ENCODE results near the gene GLI3.

GLI3 gene

DNA sequence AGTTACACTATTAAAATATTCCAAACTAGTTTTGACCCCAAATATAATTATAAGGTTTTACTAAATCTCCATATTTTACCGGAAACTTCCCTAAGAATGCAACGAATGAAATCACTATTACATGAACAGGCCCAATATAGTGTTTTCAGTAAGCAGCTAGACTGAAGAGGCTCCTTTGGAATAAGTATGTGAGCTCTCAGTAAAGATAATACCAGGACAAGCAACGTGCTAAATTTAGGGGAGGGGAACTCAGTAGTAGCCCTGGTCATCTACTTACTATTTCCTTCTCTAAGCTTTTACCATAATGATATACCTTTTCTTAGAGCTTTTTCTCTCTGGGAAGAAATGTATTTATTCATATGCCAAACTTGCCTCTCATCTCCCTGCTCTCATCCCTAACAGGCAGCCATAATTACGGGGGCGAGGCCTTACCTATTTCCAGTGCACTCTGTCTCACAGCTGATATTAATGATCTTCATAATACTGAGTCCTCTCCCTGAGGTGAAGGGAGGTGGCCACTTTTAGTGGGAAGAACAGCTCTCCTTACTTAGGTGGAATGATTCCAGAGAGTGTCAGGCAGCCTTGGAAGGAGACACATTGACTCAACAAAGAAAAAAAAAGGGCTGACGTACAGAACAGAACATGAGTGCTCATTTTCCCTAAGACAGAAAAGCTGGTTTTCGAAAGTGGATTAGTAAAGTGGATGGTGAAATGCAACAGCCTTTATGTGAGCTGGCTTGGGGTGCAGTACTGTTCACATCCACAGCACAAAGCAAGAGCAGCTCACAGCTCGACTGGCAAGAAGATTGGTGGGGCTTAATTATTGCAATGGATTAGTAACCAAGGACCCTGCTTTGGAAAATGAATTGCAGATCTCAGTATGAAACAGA is 165.4 kb downstream of the GLI3 start:
- DNase-seq: no peak

DNA sequence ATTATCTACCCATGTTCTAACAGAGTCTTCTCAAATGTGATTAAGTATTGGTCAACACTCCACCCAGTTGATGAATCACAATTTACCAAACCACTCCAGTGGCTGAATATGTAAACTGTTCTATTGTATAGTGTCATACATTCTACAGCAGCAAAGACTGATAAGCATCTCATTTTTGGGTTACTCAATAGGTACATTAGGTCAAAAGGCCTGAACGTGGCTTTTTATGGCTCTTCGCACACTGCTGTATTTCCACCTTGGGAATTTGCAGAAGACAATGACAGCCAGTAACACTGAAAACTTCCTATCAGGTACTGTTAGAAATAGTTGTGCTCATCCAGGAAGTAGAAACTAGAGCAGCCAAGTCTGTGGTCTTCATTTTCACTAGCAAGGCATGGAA is 166.9 kb downstream of the GLI3 start:
- no peak for DNase-seq

DNA sequence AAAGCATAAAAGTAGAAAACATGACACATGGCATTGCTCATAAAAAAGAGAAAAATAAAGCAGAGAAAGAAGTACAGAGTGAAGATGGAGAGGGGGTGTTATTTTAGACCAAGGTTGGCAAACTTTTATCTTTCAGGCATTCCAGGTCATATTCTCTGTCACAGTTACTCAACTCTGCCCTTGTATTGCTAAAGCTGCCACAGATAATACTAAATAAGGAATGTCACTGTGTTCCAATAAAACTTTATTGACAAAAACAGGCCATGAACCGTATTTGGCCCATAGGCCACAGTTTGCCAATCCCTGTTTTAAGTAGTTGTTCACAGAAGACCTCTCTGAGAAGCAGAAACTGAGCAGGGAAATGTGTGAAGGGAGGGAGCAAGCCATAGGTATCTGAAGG is 167.4 kb downstream of the GLI3 start:
- DNase-seq: no peak

DNA sequence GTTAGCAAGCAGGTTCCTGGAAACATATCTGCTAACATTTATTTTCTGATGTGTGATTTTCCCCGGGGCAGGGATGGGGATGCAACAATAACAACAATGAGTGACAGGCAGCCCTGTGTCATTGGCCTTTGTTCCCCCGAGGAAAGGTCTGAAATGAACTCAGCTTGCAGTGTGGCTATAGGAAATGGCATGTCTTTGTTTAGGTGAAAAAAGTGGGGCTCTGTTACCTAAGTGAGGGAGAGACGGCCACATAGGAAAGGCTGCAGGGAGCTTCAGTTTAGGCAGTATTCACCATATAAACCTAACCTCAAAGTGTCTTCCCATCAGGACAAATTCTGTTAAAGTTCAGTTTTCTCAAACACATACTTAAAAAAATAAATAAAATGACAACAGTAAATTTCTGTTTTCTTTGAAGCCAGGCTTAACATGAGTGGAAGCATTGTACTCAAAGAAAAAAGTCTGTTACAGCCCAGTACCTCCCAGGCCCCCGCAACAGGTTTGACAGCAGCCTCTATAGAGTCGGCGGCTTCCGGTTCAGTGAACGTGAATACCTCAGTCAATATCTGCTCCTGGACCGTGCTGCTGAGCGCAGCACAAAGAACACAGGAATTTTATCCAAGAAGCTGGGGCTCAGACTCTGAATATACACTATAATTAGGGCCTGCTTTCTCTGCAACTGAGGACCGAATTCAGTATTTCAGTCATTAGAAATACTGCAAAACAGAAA is 168.3 kb downstream of the GLI3 start:
- DNase-seq: no peak

DNA sequence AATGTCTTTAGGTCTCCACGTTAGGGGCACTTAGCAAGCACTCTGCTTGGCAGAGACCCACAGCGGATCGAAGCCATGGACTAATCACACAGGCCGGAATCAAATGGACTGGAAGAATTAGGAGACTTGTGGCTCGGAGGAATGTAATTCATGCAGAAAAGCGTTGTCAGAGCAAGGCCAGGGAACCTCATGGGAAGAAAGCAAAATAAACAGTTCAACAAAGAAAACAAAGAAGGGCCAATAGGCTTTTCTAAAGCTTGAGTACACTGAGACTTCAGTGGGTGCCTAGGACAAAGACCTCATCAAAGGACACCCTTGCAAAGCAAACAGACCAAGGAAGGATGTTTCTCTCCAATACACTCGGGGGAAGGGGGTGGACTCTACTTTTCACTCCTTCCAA is 171.1 kb downstream of the GLI3 start:
- DNase-seq: no peak

DNA sequence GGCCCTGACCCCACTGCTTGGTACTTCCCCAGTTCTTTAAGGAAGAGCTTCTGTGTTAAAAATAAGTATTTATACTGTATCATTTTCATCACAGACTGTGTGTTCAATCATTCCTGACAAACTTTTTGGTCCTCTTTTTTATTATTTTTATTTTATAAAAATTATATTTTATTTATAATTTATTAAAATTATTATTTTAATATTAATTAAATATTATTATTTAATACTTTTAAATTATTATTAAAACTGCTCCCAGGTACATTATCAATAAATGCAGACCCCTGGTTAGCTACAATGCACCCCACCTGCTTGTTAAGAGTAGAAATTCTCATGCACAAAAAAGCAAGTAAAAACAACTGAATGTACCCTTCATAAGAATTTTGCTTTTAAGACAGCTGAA is 172.0 kb downstream of the GLI3 start:
- no peak for DNase-seq

DNA sequence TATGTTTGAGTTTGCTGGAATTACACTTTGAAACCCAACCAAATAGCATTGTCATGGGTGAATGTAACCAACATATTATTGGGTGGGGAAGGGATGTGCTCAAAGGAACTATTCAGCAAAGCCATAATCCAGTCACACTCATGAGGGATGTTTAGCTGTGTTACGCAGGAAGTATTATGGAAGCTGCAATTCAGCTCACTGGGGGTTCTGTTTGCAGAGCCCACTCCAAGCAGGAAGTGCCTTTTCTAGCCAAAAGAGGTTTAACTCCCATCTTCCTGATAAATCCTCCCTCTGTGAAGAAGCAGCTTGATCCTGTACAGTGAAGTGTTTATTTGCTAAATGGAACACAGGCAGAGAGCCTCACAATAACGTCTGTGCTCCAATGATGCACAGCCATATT is 172.5 kb downstream of the GLI3 start:
- DNase-seq: no peak

DNA sequence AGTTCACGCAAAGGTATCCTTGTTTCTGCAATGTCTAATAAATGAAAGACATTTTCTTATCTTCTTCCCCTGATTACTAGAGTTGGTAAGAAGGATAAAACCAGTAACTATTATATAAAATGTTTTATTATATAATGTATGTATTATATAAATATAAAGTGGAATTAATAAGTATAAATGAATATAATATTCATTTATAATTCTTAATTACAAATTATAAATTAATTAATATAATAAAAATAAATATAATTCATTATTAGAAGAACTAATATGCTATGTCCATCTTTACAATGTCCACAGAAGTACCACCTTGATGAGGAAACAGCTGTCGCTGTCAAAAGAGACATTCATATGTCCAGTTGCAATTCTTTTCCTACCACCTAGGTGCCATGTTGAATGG is 177.7 kb downstream of the GLI3 start:
- no peak for DNase-seq

DNA sequence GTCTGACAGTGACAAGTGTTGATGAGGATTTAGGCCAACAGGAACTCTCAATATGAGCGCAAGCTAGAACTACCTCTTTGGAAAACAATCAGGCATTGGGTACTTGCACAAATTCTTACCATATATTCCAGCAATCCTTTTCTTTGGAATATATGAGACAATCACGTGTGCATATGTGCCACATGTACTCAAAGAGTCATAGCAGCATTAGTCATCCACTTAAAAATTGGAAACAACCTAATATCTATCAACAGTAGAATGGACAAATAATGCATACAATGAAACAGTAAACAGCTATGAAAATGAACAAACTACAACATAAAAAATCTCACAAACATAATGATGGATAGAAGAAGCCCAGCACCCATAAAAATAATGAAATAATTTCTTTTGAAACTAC is 179.7 kb downstream of the GLI3 start:
- DNase-seq: no peak

DNA sequence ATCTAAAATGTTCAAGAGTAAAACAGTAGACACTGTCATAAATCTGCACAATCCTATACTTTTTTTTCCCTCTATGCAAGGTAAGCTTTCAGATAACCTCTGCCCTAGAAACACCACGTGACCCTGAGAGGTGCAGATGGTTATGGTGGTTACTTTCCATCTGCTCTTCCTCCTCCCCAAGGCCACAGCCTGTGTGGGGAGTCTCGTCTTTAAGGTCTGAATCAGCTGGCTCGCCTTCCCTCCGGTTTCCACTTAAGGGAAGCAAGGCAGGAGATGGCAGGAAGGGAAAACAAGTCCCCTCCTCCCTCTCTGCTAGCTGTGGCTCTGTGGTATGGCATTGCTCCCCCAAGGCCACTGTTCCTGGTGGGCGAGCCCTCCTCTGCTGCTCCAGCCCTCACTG is 181.8 kb downstream of the GLI3 start:
- DNase-seq: no peak

DNA sequence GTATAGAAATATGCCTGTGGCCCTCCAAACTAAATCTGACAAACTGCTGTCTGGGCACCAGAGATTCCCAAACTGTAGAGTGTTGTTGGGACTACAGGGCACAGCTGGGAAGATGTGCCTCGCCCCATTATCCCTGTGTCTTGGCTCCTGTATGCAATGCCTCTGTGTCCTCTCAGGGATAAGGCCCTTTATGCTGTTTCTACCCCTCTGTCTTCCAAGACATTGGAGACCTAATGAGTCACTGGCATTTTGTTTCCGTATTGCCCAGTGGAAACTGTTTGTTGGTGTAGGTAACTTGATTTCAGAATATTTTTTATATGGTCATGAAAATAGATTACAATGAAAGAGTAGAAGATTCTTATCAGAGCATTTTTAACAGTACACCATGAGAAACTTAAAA is 183.2 kb downstream of the GLI3 start:
- no peak for DNase-seq

DNA sequence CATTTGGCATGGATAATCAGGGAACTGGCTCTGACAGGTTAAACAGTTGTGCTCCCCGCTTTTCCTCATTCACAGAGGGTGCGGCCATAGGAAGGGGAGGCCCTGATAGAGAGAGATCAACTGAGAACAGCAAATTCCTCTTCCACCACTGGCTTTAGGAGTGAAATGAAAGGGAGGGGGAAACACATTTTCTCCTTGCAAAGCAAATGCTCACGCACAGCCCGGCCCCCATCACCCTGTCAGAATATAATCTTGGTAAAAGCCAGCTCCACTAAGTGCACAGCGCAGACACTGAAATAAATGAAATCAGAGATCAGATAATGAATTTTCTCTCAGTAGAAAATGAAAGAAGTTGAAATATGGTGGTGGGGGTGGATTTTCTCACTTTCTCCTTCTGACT is 187.2 kb downstream of the GLI3 start:
- no peak for DNase-seq

DNA sequence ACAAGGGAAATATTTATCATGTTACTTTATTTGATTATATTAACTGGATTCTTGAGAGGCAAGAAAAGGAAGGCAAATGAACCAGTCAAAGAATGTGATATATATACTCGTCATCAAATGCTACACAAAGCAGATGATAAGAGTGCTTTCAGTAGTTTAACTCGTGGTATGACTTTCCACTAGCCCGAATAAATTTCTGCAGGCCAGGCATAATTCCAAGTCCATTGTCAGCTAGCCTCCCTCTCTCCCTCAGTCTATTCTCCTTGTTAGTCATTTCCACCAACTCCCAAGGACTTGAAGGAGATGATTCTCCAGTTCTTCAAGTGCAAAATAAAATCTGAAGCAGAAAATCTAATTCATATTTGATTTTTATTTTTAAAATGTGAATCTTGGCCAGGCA is 190.5 kb downstream of the GLI3 start:
- no peak for DNase-seq

DNA sequence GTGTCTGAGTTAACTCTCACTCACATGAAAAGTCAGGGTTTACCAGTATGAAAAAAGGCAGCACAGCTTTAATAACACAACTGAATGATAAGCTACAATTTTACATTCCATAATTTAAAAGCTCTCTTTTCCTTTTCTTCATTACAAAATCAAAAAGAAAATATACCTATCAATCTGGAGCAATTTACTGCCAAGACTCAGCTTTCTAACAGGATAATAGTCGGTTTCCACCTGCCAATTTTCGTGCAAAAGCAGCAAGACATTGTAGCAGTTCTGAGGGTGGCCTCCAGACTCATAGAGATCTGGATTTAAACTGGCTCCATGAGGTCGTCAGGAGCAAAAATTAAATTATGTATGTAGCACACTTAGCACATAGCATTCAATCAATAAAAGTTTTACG is 191.0 kb downstream of the GLI3 start:
- DNase-seq: no peak

DNA sequence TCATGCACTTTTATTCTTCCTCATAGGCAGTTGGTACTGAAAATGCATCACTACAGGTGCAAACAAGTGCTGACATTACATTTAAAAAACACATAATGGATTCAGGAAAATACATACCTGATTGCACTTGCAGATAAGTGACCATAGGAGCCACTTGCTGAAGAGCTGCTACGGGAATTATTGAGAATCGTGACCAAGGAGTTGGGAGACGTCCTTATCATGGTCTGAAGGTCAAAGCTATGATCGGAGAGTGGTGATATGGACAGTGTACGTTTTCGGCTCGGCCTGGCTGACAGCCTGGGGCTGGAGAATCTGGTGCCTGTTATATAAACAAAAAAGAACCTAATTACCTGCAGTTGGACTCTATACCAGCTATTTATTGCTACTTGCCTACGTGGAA is 197.1 kb downstream of the GLI3 start:
- DNase-seq: no peak

DNA sequence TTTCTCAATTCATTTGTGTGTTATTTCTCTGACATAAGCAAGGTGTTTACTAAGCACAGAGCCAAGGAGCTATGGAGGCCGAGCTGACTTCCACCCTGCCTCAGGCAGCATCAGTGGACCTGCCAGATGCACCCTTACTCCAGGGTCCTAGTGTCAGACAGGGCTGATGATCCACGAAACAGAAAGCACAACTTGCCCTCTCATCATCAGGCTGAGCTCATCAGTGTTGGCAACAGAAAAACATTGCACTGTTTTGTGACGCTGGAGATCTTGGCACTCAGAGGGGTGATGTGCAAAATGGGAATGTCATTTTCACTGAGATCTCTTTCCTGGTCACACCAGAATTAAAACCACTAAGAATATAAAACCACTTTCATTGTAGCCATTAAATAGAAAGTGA is 201.8 kb downstream of the GLI3 start:
- no peak for DNase-seq

DNA sequence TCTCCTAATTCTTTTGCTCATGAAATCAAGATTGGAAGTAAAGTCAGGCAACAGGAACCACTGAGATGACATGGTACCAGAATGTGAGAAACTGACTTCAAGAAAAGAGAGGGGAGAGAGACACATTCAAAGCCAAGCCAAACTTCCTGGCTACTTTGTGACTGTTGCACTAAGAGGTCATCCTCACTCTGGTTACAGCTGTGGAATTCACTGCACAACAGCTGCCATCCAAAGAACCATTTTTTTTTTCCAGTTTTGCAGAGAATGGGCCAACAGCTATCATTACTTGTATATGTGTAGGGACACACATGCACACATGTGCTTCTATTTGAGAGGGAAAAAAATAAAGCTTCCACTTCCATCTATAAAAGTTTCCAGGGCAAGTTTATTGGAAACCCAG is 203.5 kb downstream of the GLI3 start:
- DNase-seq: no peak

DNA sequence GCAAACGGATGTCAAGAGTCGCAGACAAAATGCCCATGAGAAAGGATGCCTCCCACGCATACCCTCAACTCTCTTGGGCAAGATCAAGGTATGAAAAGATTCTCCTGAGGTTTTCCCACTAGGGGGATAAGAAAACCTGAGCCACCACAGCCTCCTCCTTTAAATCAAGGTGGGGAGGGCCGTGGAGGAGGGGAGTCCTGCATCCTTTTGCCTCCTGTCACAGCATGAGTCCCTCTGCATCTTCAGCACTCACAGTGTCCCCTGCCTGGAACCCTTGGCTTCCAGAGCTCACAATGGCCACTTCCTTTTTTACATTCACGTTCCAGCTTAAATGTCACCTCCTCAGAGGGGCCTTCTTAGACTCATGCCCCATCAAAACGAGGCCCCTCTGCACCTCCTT is 207.6 kb downstream of the GLI3 start:
- DNase-seq: no peak

DNA sequence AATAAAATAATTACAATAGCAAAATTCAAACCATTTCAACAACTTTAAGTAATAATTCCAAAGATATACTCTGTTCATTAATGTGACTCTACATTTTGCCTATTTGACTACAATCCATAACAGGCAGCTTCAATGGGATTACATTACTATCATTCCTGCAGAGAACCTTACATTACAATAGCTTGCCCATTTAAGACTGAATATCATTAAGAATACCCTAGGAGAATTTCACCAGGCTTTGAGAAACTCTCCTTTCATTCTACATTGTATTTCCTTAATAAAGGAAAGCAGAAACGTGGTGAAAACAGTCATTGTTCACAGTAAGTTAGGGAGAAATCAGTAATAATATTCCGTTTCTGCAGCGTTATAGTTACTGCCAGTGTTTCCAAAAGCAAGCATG is 209.5 kb downstream of the GLI3 start:
- no peak for DNase-seq

DNA sequence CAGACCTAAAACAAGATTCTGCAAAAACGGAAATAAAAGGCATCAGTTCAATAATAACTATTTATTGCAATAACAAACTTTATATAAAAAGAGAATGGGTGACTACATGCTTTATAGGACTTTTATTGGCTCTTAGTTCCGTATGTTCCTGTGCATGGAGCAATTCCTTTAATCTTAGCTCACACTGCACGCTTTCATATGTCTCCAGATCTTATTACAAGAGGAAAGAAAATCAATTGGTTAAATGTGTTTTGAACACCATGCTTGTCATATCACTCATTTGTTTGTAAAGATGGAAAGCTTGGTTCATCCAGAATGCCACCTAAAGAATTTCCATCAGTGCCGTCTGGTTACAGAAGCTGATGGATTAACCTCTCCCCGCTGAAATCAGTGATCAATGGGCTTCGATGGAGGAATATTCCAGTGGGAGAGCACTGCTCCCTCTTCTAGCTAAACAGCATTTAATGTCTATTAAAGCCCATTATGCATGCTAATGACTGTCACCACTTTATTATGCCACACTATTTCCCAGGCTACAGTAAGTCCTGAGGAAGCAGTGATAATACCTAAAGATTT is 210.3 kb downstream of the GLI3 start:
- DNase-seq: no peak

DNA sequence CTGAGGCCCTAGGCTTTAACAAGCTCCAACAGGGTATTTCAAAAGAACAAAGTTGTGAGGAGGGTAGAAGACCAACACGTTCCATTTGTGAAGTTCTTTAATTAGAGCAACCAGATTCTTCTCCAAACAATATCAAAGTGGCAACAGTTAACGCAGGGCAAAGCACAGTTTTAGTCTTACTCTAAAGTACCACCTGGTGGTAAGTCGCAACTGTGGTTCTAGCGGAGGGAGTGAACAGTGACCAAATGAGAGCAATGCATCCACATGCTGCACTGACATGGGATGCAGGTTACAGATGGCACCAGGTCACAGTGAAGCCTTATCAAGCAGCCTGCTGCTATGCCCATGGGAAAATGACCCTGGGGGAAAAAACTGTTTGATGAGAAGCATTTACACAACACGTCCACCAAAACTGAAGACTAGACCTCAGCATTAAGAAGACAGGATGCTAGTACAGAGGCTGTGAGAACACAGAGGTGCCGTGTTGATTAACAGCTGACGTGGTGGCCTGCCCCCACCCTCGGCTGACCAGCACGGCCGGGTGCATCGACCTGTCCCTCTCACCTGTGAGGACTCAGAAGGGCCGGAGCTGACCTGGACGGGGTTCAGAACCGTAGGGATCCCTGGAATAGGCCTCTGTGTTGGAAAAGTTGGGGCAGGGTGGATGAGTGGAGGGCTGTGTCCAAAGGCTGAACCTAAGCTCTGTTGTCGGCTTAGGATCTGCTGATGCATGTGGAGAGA is 211.2 kb downstream of the GLI3 start:
- DNase-seq: no peak

DNA sequence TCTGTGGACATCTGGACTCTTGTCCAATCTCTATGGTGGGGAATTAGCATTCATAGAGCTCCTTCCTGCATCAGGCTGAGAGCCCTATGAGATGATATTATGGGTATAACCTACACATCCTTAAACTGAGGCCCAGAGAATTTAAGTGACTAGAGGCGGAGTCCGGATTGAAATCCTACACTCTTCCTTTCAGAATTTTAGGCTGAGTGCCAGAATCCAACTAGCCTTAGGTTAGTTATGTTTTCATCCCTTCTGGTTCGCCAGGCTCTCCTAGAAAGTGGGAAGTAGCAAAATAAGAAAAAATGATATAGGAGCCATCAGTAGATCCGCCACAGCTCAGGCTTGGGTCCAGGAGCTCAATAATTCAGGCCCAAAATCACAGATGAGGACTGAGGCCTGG is 212.5 kb downstream of the GLI3 start:
- no peak for DNase-seq

DNA sequence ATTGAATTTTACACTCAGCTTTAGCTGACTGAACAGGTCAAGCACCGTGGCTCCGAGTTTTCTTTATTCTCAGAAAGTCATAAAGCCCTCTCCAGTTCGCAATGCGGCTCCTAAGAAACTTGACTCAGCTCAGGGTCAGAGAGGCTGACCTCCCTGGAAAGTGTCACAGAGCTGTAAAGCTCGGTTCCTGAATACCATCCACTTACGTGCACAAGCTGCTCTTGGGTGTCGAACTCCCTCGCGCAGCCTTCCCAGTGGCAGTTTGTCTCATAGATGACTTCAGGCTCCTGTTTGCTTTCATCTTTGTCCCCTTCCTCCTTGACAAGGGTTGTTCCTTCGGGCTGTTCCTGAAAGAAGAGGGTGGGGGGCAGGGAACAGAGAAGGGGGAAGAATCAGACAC is 213.7 kb downstream of the GLI3 start:
- no peak for DNase-seq

DNA sequence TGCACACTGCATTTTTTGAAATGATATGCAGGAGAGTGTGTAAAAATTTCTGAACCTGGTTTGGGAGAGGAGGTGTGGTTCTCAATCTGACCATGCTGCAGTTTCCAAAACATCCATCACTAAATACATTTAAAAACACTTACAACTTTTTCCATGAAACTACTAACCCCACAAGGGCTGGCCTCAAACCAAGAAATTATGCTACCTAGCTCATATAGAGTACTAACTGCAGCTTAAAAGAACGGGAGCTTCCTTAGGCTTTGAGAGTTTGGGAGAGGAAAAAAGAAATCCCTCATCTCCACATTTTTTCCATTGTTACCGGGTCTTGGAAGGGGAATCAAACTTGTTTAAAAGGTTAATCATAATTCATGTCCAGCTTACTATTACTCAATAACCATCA is 214.2 kb downstream of the GLI3 start:
- DNase-seq: no peak
